Right renal pelvis (tissue), 4 donors: ENCODE results near the gene EEIG2. TPM values are rescaled to one million over a fixed set of nuclear protein-coding genes. Genes with fewer than 3 reads are reported as not detected.
"Not testable (repeated sequence)": the region's sequence is repeated elsewhere in the genome, so short reads cannot be mapped to it uniquely, and the experiment has no call there.

ENCODE experiments used
- DNase-seq, 4 donors: peaks; one replicate each; pipeline ENCODE4 v3.0.0-alpha.2; 2013; ENCODE audit warnings: low read depth in 4 of 4, low spot score in 3 of 4, missing footprints in 1 of 4
- polyA plus RNA-seq, 4 donors: library from polyadenylated mRNA; unstranded; fragments of 120-200 nt; gene quantifications; one replicate each; pipeline ENCODE4 v1.2.1, GENCODE V29; 2013; ENCODE audit not compliant: insufficient read length in 4 of 4

The EEIG2 gene
- polyA plus RNA-seq, 4 donors, result 17.0 to 22.4 (median 21.1) TPM

DNA sequence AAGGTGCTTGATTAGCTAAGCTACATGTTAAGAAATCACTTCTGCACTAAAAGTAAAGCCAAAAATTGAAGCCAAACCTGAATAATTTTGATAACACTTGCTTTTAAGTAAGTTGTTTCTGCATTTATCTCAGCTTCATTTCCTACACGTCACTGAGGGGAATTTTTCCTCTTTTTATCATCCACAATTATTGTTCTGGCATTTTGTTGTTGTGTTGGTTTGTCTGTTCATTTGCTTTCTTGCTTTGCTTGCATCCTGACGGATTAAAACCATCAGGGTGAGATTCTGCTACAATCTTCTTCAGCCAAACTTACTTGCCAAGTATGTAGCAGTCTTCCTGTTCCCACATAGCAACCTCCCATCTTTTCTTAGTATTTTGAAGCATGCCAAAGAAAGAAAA is 18.0 kb upstream of the EEIG2 start:
- DNase-seq, result no peak

DNA sequence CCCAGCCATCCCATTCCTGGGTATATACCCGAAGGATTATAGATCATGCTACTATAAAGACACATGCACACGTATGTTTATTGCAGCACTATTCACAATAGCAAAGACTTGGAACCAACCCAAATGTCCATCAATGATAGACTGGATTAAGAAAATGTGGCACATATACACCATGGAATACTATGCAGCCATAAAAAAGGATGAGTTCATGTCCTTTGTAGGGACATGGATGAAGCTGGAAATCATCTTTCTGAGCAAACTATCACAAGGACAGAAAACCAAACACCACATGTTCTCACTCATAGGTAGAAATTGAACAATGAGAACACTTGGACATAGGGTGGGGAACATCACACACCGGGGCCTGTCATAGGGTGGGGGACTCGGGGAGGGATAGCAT is 12.4 kb upstream of the EEIG2 start:
- not testable (repeated sequence) for DNase-seq

DNA sequence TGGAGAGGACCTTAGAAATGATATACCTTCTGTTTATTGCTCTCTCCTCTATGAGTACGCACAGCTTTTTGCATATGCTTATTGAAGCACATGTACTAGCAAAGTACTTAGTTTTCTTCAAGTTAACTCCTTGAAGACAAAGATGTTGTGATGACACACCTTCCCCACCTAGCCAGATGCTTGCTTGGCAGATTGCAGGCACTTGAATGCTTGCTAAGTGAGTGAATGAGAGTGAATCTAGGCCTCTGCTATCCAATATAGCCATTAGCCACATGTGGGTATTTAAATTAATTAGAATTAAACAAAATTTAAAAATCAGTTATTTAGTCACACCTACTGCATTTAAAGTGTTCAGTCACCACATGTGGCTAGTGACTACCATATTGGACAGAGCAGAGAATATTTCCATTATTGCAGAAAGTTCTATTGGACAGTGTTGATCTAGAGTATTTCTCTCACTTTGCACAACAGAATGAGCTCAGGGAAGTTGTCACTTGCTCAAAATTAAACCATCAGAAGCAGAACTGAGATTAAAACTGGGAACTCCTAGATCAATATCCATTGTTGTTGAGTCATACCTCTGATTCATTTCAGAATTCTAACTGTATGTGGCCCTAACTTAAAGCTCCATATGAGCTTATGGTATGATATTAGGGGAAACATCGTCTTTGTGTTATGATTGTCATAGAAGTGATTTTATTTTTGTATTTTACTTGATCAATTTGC is 8.6 kb upstream of the EEIG2 start:
- DNase-seq, result no peak

DNA sequence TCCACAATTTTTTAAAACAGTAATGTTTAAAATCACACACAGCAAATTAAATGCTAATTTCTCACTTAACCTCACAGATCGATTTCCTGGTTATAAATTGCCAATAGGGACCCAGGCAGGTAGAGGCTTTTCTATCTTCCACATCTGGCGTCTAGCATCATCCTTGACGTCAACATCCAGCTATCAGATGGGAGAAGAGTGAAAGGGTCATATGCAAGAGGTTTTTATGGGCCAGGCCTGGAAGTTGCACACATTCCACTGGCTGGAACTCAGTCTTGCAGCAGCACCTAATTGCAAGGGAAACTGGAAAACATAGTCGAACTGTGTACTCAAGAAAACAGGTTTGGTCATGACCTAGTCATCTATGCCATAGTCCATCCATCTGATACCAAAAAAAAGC is 6.0 kb upstream of the EEIG2 start:
- no peak for DNase-seq

DNA sequence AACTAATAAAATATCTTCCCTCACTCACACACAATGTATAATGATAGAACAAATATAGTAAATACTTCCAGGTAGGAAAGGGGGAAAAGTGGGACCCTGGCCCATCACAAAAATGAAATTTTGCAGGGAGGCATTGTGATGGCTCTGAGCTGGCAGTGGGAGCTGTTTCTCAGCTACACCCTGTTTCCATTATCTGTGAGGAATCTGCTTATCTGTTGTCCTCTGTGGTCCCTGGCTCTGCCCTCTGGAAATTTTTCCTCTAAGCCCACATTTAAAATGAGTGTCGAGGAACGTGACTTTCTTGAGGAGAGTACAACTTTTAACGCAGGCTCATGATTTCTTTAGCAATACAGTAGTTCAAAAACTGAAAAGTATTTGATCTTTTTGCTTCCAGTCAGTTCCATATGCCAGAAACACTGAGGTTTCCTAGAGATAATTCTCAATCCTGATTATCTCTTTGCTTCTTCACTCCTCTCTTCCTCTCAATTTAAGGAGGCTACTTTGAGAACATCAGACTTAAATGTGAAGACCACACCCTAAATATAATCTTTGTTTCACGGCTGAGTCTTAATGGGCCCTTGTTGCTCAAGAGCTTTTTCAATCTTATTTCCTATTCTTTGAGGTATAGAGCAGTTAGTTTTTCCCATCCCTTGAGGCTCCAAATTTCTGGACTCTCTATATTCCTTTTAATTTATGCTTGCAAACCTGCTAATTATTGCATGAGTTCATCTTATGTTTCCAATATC is 5.0 kb upstream of the EEIG2 start:
- DNase-seq, result no peak

DNA sequence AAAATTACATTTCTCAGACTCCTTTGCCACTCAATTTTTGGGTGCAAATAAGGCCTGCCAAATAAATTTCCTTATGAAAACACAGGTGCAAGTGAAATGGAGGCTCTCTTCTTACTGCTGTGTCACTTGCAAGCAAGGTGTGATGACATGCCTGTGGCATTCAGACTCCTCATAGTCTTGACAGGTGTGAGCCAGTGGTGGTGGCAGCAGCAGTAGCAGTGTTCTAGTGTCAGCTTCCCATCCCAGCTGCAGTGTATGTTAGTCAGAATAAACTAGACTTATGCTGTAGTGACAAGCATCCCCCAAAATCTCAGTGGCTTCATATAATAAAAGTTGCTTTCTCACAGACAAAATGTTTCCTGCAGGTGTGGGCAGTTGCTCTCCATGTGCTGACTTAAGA is 3.8 kb upstream of the EEIG2 start:
- DNase-seq, result no peak

DNA sequence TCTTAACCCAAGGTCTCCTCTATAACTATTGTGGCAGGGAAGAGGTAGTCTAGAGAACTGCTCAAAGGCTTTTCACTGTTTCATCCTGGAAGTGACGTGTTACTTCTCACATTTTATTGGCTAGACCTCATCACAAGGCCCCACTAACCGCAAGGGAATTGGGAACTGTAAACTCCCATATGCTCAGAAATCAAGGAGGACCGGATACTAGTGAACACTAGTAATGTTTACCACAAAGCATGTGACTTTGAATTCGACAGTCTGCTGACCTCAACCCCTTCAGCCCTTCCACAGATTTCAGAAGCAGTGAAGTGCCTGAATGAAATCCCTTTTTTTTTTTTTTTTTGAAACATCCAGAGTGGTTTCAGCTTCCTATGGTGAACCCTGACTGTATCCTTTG is 3.4 kb upstream of the EEIG2 start:
- no peak for DNase-seq

DNA sequence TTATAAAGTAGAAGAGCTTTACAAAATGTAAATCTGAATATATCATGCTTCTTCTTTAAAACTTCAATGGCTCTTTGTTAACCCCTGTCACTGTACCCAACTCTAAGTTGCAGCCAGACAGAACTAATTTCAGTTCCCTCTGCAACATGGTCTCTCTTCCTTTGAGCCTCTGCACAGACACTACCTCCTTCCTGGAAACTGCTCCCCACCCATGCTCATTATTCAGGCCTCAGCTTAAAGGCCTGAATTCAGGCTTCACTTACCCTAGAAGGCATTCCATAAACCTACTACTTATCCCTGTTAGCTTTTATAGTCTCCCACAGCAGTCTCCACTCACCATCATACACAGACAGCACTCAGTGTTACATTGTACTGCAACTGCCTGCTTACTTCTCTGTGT is 2.6 kb upstream of the EEIG2 start:
- DNase-seq, result no peak

DNA sequence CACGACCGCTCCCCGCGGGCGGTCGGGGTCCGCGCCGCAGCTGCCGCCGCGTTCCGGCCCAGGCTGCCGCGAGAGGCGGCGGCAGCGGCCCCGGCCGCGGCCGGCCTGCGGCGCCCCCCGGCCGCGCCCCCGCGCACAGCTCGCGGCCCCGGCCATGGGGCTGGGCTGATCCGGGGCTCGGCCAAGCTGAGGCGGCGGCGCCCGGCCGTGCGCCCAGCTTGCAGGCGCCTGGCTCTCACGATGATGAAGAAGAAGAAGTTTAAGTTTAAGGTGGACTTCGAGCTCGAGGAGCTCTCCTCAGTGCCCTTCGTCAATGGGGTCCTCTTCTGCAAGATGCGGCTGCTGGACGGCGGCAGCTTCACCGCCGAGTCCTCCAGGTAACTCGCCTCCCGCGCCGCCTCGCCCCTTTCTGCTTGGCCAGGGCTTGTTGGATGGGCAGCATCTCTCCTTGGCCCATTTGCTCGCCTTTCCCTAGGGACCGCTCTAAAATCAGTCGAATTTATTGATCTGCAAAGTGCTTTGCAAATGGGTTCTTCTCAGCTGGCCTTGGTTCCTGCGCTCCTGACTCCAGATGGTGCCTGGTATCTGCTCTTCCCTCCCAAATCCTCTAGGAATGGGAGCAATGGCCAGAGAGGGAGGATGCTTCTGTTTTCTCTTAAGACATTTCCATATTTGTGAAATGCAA is 431 bp downstream of the EEIG2 start:
- peak; percentile 20 to 49 (median 26) for DNase-seq

DNA sequence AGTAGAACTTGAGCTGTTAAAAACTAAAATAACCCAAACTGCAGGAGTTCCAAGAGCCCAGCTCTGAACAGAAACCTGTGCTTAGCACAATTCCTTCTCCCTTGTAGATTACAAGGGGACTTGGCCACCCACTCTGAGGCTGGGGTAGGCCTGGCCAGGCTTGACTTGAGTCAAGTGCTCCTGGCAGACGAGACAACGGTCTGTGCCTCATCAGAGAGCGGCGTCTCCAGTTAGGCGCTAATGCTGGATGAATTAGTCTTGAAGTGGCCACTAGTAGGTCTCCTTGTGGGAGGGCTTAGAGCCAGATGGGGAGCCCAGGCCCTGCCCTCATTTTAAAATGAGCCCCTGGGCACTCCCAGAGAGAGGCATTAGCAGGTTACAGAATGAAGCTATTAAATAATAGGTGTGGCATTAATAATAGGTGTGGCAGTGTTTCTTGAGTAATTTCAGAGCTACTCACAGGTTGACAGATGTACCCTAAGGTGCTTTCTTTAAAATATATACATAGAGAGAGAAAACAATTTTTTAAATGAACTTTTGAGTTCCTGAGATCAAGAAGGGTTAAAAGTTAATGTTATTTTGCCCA is 1.1 kb downstream of the EEIG2 start:
- DNase-seq, result peak in 3 of 4 donors; percentile 16 to 43 (median 16)

DNA sequence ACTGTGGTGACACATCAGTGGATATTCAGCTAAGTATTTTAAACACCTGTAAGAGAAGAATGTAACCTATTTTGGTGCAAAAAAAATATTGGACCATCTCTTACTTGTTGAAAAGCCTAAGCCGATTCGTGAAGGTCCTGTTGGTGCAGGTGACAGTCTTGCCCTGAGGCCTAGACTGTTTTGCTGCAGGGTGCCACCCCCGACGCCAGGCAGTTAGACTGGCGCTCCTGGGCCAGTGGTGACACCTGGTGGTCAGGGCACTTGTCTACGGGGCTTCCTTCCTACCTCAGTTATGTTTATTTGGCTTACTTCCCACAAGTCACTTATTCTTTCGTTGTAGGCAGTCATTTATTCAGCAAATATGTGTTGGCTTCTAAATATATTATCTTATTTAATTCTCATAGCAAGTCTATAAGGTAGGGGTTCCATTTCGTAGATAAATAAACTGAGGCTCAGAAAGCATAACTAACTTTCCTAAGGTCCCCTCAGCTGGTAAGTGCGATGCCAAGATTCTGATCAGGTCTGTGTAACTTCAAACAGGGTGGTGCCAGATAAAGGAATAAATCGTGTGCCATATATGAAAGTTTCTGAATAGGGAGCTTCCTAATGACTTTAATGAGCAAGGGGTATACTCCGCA is 1.9 kb downstream of the EEIG2 start:
- DNase-seq, result peak in 1 of 4 donors; percentile 8

DNA sequence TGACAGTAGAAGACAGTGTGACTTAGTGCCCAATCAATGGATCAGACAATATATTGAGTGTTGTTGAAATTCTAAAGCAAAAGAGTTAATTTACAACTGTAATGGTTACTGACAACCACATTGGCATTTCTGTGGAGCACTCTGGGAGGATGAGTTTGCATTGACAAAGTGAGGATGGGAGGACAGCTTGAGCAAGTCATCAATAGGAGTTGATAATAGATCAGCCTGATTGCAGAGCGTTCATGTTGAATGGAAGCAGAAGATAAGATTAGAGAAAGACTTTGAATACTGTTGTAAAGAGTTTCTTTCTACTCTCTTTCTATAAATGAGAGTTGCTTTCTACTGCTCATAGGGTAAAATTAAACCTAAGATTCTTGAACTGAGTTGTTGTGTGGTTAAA is 3.9 kb downstream of the EEIG2 start:
- no peak for DNase-seq

DNA sequence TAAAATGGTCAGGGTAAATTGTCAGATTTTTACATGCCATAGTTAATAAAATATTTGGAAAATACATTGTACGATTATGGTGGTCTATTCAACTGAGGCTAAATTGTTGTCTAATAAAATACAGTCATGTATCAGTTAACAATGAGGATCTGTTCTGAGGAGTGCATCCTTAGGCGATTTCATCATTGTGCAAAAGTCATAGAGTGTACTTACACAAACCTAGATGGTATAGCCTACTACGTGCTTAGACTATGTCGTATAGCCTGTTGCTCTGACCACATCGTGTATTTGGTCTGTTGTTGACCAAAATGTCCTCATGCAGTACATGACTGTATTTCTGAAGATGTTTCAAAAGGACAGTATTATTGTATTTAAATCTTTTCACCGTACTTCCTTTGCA is 5.2 kb downstream of the EEIG2 start:
- DNase-seq, result no peak

DNA sequence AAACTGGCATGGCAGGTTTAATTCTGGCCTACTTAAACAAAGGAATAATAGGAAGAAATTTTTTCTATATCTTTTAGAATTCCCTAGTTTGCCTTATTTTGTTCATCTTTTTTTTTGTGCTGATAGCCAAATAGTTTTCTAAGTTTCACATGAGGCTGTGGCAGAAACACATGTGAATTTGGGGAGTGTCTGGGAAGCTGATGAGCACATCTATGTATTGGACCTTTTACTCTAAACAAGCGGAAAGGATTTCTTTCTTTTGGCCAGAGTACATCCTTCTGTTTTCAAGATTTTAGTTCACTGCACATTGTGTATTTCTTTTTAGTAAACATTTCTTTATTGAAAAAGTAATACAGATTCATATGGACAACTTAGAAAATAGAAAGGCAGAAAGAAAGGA is 5.6 kb downstream of the EEIG2 start:
- no peak for DNase-seq

DNA sequence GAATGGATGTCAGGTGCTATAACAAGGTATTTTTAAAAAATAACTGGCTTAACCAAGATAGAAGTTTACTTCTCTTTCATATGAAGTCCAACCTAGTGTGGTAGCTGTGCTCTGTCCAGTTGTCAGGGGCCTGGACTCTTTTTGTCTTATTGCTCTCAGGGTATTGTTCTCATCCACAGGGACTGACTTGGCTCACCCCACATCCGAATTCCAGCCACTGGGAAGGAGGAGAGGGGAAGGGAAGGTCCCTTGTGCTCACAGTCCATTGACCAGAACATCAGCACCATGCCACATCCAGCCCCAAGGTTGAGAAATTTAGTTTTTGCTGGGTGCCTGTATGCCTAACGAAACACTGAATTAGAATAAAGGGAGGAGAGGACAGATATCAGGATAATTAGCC is 8.7 kb downstream of the EEIG2 start:
- DNase-seq, result no peak

DNA sequence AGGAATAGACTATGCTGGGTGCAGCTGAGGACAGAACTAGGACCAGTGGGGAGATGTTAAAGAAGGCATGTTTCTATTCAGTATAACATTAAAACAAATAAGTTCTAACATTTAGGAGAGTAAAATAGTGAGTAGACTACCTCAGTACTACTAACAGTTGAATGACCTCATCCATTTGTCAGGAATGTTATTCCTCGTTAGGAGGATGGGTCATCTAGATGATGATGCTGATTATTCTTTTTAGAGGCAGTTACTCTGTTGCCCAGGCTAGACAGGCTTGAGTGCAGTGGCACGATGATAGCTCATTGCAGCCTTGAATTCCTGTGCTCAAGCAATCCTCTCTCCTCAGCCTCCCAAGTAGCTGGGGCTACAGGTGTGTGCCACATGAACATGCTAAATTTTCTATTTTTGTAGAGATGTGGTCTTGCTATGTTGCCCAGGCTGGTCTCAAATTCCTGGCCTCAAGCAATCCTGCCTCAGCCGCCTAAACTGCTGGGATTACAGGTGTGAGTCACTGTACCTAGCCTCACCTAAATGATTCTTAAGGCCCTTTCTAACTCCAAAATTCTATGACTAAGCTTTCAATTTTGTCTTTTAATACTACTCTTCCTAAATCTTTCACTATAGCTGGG is 9.3 kb downstream of the EEIG2 start:
- no peak for DNase-seq

DNA sequence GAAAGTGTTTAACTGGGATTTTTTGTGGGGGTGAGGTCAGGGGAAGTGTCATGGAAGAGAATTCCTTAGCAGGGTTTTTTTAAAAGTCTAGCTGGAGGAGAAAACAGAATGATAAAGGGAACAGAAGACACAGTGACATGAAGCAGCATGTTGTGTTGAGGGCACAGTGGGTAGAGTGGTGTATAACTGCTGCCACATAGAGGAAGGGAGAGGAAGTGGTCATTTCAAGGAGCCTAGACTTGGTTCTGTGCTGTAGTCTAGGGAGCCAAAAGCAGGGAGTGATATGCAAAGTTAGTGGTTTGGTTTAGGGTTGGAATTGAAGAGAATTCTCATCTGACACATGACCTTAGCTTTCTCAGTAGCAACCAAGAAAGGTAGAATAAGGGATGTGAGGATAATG is 10.2 kb downstream of the EEIG2 start:
- no peak for DNase-seq

DNA sequence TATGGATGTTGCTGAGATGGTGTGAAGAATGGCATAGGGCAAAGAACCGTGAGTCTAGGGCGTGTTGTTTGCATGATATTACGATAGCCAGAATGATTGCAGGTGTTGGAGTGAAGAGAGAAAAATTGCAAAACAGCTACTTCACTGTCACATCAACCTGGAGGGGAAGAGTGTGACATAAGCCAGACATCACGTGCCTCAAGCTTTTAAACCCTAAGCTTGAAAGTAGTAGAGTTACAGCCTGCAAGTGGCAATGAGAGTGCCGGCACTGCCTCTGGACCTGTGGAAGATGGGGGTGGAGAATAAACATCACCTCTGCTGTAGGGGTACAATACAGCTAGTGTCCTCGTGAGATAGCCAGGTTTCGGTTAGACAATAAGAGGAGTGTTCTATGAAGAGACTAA is 11.1 kb downstream of the EEIG2 start:
- DNase-seq, result no peak

DNA sequence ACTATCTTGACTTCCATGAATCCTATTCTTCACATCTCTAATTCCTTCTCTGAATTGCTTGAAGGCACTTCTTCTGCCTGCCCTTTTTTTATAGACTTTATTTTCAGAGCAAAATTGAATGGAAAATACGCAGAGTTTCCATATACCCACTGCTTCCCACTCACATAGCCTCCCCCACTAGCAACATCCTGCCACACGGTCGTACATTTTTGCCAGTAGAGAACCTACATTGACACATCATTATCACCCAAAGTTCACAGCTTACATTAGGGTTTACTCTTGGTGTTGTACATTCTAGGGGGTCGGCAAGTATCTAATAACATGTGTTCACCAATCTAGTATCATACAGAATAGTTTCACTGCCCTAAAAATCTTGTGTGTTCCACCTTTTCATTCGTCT is 12.3 kb downstream of the EEIG2 start:
- no peak for DNase-seq

DNA sequence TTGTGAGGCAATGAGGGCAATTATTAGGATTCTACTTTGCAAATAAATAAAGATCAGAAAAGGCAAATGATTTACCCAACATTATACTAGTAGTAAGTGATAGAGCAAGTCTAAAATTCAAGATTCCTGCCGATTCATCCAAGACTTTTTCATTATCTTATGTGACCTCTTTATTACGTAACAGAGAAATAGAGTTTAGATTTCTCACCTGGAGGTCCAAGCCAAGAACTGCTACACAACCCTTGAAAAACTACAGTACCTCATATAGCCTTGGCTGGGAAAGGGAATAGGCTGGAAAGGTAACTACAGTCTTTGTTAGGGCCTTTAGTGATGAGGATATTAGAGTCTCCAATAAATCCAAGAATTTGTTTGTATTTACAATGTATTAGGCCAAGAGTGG is 13.3 kb downstream of the EEIG2 start:
- DNase-seq, result no peak
